B cell (primary cell): ENCODE data around the gene CBX8.

Experiments used
- EZH2 ChIP-seq: IDR thresholded peaks from 2 replicates; pipeline ENCODE4 v1.6.1; 2012; ENCODE audit warnings: borderline replicate concordance, low read depth, mild to moderate bottlenecking, moderate library complexity, low read length; ENCODE audit not compliant: insufficient read depth, poor library complexity, severe bottlenecking
- TF ChIP-seq, protein P1 (sequence below): fragments of 200-600 bp; IDR thresholded peaks from one replicate; pipeline ENCODE4 v1.8.0; 2022; ENCODE audit warnings: antibody characterized with exemption, mild to moderate bottlenecking

DNA sequence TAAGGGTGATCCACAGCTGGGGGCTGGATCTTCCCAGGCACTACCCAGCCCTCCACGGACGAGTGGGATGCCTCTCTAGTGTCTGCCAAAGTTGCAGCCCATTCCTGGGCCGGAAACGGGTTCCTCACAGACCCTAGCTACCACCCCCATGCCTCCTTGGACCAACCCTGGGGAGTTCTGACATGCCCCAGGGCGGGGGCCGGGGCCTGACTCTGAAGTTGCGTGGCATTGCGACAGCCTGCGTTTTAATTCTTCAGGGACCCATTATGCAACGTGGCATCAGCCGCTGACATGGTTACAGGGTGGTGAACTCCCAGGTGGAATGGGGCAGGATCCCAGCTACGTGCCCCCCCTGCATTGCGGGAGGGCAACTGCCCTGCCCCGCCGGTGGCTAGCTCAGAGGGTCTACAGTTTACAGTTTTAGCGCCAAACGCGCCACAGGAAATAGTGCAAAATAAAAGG is 39.7 kb upstream of the CBX8 start:
- TF ChIP-seq, protein P1, sequence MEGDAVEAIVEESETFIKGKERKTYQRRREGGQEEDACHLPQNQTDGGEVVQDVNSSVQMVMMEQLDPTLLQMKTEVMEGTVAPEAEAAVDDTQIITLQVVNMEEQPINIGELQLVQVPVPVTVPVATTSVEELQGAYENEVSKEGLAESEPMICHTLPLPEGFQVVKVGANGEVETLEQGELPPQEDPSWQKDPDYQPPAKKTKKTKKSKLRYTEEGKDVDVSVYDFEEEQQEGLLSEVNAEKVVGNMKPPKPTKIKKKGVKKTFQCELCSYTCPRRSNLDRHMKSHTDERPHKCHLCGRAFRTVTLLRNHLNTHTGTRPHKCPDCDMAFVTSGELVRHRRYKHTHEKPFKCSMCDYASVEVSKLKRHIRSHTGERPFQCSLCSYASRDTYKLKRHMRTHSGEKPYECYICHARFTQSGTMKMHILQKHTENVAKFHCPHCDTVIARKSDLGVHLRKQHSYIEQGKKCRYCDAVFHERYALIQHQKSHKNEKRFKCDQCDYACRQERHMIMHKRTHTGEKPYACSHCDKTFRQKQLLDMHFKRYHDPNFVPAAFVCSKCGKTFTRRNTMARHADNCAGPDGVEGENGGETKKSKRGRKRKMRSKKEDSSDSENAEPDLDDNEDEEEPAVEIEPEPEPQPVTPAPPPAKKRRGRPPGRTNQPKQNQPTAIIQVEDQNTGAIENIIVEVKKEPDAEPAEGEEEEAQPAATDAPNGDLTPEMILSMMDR = no peak
- no peak for TF ChIP-seq EZH2
